Mesodermal cell (in vitro differentiated cells): ENCODE results near the gene HSD17B10.
"Not testable (repeated sequence)": the region's sequence is repeated elsewhere in the genome, so short reads cannot be mapped to it uniquely, and the experiment has no call there.

Experiments used
- H3K27ac ChIP-seq: 2 replicates; pipeline ENCODE4 v1.7.0; 2013; ENCODE audit warnings: mild to moderate bottlenecking, low read depth, low read length, moderate library complexity; ENCODE audit not compliant: severe bottlenecking
- H3K36me3 ChIP-seq: 2 replicates; pipeline ENCODE4 v1.7.1; 2013; ENCODE audit warnings: mild to moderate bottlenecking, low read length, moderate library complexity; ENCODE audit not compliant: control insufficient read depth, insufficient read depth
- H3K4me1 ChIP-seq: one replicate; pipeline ENCODE4 v1.7.1; 2013; ENCODE audit warnings: mild to moderate bottlenecking, low read length; ENCODE audit not compliant: insufficient read depth, control insufficient read depth, poor library complexity, severe bottlenecking
- H3K4me3 ChIP-seq: 2 replicates; pipeline ENCODE4 v1.7.0; 2013; ENCODE audit warnings: low read length, control low read depth, mild to moderate bottlenecking; ENCODE audit not compliant: insufficient read depth, poor library complexity, severe bottlenecking; ENCODE audit errors: extremely low read depth
- H3K9me3 ChIP-seq: 2 replicates; pipeline ENCODE4 v1.7.1; 2013; ENCODE audit warnings: mild to moderate bottlenecking, low read length, moderate library complexity; ENCODE audit not compliant: control insufficient read depth
- WGBS, 2 experiments: methylation state at CpG; one replicate each; pipeline ENCODE4 v1.1.5; 2013; ENCODE audit warnings: missing lambda C conversion rate in 2 of 2; ENCODE audit not compliant: insufficient coverage in 2 of 2; 5-methylcytosine and 5-hydroxymethylcytosine counted together

Gene HSD17B10

GRCh38 chrX:53438174-53438831 lies 4.1 kb upstream of the HSD17B10 start:
- no peak overlapping the region for H3K4me3 ChIP-seq
- WGBS, 2 experiments = 74 to 86% methylated on average over 3 to 5 of the region's 5 CpGs
- no peak overlapping the region for H3K27ac ChIP-seq
- no peaks in the 10 kb centered on the region for H3K4me1 ChIP-seq
- no peaks in the 10 kb centered on the region for H3K9me3 ChIP-seq
- H3K36me3 ChIP-seq = no peaks in the 10 kb centered on the region

GRCh38 chrX:53437206-53437605 lies 3.0 kb upstream of the HSD17B10 start:
- Histone ChIP-seq H3K4me1 (no peaks in the 10 kb centered on the region), H3K4me3 (no peak overlapping the region), H3K9me3 (no peaks in the 10 kb centered on the region), H3K27ac (no peak overlapping the region), H3K36me3 (no peaks in the 10 kb centered on the region)
- 100% methylated on average over 1 of the region's 2 CpGs; no CpG with 5 or more reads in 1 of the 2 experiments for WGBS, 2 experiments

GRCh38 chrX:53435997-53436396 lies 1.8 kb upstream of the HSD17B10 start:
- Histone ChIP-seq H3K4me3 (no peak overlapping the region), H3K9me3 (no peaks in the 10 kb centered on the region), H3K27ac (no peak overlapping the region), H3K36me3 (no peaks in the 10 kb centered on the region), H3K4me1 (no peaks in the 10 kb centered on the region)
- WGBS, 2 experiments = 0 to 7% methylated on average over 1 to 2 of the region's 4 CpGs

- Histone ChIP-seq H3K27ac (no peak overlapping the region), H3K9me3 (no peaks in the 10 kb centered on the region), H3K36me3 (no peaks in the 10 kb centered on the region), H3K4me3 (no peak overlapping the region), H3K4me1 (no peaks in the 10 kb centered on the region)
- WGBS, 2 experiments = 100% methylated on average over 1 to 3 of the region's 9 CpGs
Observed at GRCh38 chrX:53430231-53430630, 3.9 kb downstream of the HSD17B10 start.

GRCh38 chrX:53429755-53430154 lies 4.4 kb downstream of the HSD17B10 start:
- Histone ChIP-seq H3K36me3 (no peaks in the 10 kb centered on the region), H3K27ac (no peak overlapping the region), H3K4me1 (no peaks in the 10 kb centered on the region), H3K4me3 (no peak overlapping the region), H3K9me3 (no peaks in the 10 kb centered on the region)
- WGBS, 2 experiments = 93 to 100% methylated on average over 3 to 4 of the region's 8 CpGs

GRCh38 chrX:53422861-53423306 lies 11.3 kb downstream of the HSD17B10 start, which contains the start of gene RIBC1:
Gene RIBC1, plus strand, starts transcription at chrX:53422873. Its CDS starts 3,404 bp downstream, at chrX:53426277.
- 5% methylated on average over 7 of the region's 17 CpGs; no CpG with 5 or more reads in 1 of the 2 experiments for WGBS, 2 experiments
- H3K9me3 ChIP-seq = no peaks in the 10 kb centered on the region
- H3K36me3 ChIP-seq = peaks cover 12% of the 10 kb centered on the region
- H3K4me1 ChIP-seq = no peaks in the 10 kb centered on the region
- peak within 1 kb of the TSS; percentile 58 for H3K4me3 ChIP-seq
- peak within 1 kb of the TSS; percentile 91 for H3K27ac ChIP-seq

GRCh38 chrX:53422086-53422860 lies 11.9 kb downstream of the HSD17B10 start, which contains the start of gene SMC1A:
Gene SMC1A, minus strand, starts transcription at chrX:53422654. Its CDS starts 54 bp downstream, at chrX:53422600.
- WGBS, 2 experiments = 0 to 1% methylated on average over 17 to 39 of the region's 75 CpGs
- no peaks in the 10 kb centered on the region for H3K9me3 ChIP-seq
- no peaks in the 10 kb centered on the region for H3K4me1 ChIP-seq
- H3K4me3 ChIP-seq = peak within 1 kb of the TSS; percentile 58
- peak within 1 kb of the TSS; percentile 91 for H3K27ac ChIP-seq
- peaks cover 12% of the 10 kb centered on the region for H3K36me3 ChIP-seq

GRCh38 chrX:53421772-53422085 lies 12.4 kb downstream of the HSD17B10 start:
- H3K9me3 ChIP-seq = no peaks in the 10 kb centered on the region
- H3K4me1 ChIP-seq = no peaks in the 10 kb centered on the region
- peaks cover 17% of the 10 kb centered on the region for H3K36me3 ChIP-seq
- peak overlapping the region; percentile 58 for H3K4me3 ChIP-seq
- 0 to 3% methylated on average over 6 of the region's 15 CpGs for WGBS, 2 experiments
- H3K27ac ChIP-seq = peak overlapping the region; percentile 91

GRCh38 chrX:53421125-53421524 lies 13.0 kb downstream of the HSD17B10 start:
- Histone ChIP-seq H3K27ac (no peak overlapping the region), H3K4me3 (peak overlapping the region; percentile 58), H3K4me1 (no peaks in the 10 kb centered on the region), H3K36me3 (peaks cover 17% of the 10 kb centered on the region), H3K9me3 (no peaks in the 10 kb centered on the region)
- WGBS, 2 experiments = no CpG with 5 or more reads among the region's 2 CpGs

- H3K36me3 ChIP-seq = peaks cover 17% of the 10 kb centered on the region
- H3K27ac ChIP-seq, H3K4me1 ChIP-seq, H3K9me3 ChIP-seq, H3K4me3 ChIP-seq: not testable (repeated sequence)
- 86% methylated on average over 1 of the region's 3 CpGs; no CpG with 5 or more reads in 1 of the 2 experiments for WGBS, 2 experiments
Observed at GRCh38 chrX:53420351-53420750, 13.8 kb downstream of the HSD17B10 start.

- peaks cover 68% of the 10 kb centered on the region for H3K36me3 ChIP-seq
Observed at GRCh38 chrX:53412446-53412845, 21.7 kb downstream of the HSD17B10 start.

More at GRCh38 chrX:53412446-53412845, 21.7 kb downstream of the HSD17B10 start:
- 83 to 100% methylated on average over 1 to 2 of the region's 2 CpGs for WGBS, 2 experiments
- no peaks in the 10 kb centered on the region for H3K9me3 ChIP-seq
- H3K27ac ChIP-seq = no peak overlapping the region
- no peaks in the 10 kb centered on the region for H3K4me1 ChIP-seq
- H3K4me3 ChIP-seq = no peak overlapping the region
